ENCODE data around the gene ZXDB.
"Not testable (repeated sequence)": the region's sequence is repeated elsewhere in the genome, so short reads cannot be mapped to it uniquely, and the experiment has no call there.

Gene ZXDB

GRCh38 chrX:57591284-57592159, at the start of gene ZXDB:
ZXDB (plus strand) TSS chrX:57592011; CDS start chrX:57592049, 38 bp downstream.
- not testable (repeated sequence) for DNase-seq

GRCh38 chrX:57565198-57565597, 26.6 kb upstream of the ZXDB start:
- DNase-seq: no peak

- DNase-seq: peak in 1 of 2 donors; percentile 22
Observed at GRCh38 chrX:57573754-57574153, 18.1 kb upstream of the ZXDB start.

GRCh38 chrX:57582948-57583347, 8.9 kb upstream of the ZXDB start:
- DNase-seq: not testable (repeated sequence)

GRCh38 chrX:57583477-57583876, 8.3 kb upstream of the ZXDB start:
- no peak for DNase-seq

GRCh38 chrX:57586360-57586759, 5.5 kb upstream of the ZXDB start:
- DNase-seq: no peak

GRCh38 chrX:57587062-57587461, 4.7 kb upstream of the ZXDB start:
- DNase-seq: no peak

GRCh38 chrX:57587607-57588006, 4.2 kb upstream of the ZXDB start:
- DNase-seq: no peak

GRCh38 chrX:57592160-57592893, 516 bp downstream of the ZXDB start:
- peak in 1 of 2 donors; percentile 13 for DNase-seq

- DNase-seq: peak in 1 of 2 donors; percentile 8
Observed at GRCh38 chrX:57592894-57593215, 1.0 kb downstream of the ZXDB start.

GRCh38 chrX:57595381-57595811, 3.6 kb downstream of the ZXDB start:
- DNase-seq: no peak

- DNase-seq: no peak
Observed at GRCh38 chrX:57596109-57596508, 4.3 kb downstream of the ZXDB start.

GRCh38 chrX:57596516-57596915, 4.7 kb downstream of the ZXDB start:
- DNase-seq: no peak

GRCh38 chrX:57607295-57608187, 15.7 kb downstream of the ZXDB start:
- DNase-seq: no peak

- DNase-seq: not testable (repeated sequence)
Observed at GRCh38 chrX:57613351-57613750, 21.5 kb downstream of the ZXDB start.

- DNase-seq: not testable (repeated sequence)
Observed at GRCh38 chrX:57629438-57629837, 37.6 kb downstream of the ZXDB start.

- DNase-seq: no peak
Observed at GRCh38 chrX:57640674-57641016, 48.8 kb downstream of the ZXDB start.

- no peak for DNase-seq
Observed at GRCh38 chrX:57641338-57641737, 49.5 kb downstream of the ZXDB start.

GRCh38 chrX:57643698-57644097, 51.9 kb downstream of the ZXDB start:
- no peak for DNase-seq

GRCh38 chrX:57647020-57647419, 55.2 kb downstream of the ZXDB start:
- no peak for DNase-seq
